Fibroblast of skin of scalp (primary cell): Measurements from ENCODE around the gene NLRX1. TPM values are rescaled to one million over a fixed set of nuclear protein-coding genes. Genes with fewer than 3 reads are reported as not detected.
"Not testable (repeated sequence)": the region's sequence is repeated elsewhere in the genome, so short reads cannot be mapped to it uniquely, and the experiment has no call there.

Experiments
- DNase-seq: peaks from one replicate; pipeline ENCODE4 v3.0.0-alpha.2; 2013
- polyA plus RNA-seq, 2 experiments: library from polyadenylated mRNA; unstranded; fragments of 120-200 nt; gene quantifications; one replicate each; pipeline ENCODE4 v1.2.1, GENCODE V29; 2013; ENCODE audit not compliant: insufficient read length in 2 of 2

The NLRX1 gene
- 14.0 TPM for polyA plus RNA-seq (2013, experiment 1 of 2; ENCODE audit: insufficient read length)
- polyA plus RNA-seq (2013, experiment 2 of 2; ENCODE audit: insufficient read length), result 13.6 TPM

- DNase-seq, result peak; percentile 90
These were observed at the start of gene NLRX1 for GRCh38 chr11:119168471-119169281. Gene NLRX1 (plus strand): TSS chr11:119168725. CDS start chr11:119171404, 2,679 bp downstream.

- no peak for DNase-seq
These were observed 49.6 kb upstream of the NLRX1 start for GRCh38 chr11:119118946-119119345.

DNA sequence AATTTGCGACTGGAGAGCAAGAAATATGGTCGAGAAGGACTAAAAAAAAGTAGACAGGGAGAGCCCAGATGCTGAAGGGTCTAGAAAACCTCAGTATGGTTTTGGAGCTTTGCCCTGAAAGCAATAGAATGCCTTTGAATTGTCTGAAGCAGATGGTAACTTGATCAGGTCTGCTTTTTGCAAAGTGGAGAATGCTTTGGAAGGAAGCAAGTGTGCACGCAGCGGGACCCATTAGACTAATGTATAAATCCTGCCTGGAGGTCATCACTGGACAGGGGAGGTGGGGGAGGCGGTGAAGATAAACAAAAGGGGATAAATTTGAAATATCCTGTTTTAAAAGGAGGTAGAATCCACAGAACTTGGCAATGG lies 47.9 kb upstream of the NLRX1 start:
- DNase-seq, result peak; percentile 40

GRCh38 chr11:119121008-119121810 lies 47.3 kb upstream of the NLRX1 start, which contains the start of gene HINFP:
Gene HINFP (plus strand): TSS chr11:119121580. CDS start chr11:119126945, 5,365 bp downstream.
- peak; percentile 99 for DNase-seq

DNA sequence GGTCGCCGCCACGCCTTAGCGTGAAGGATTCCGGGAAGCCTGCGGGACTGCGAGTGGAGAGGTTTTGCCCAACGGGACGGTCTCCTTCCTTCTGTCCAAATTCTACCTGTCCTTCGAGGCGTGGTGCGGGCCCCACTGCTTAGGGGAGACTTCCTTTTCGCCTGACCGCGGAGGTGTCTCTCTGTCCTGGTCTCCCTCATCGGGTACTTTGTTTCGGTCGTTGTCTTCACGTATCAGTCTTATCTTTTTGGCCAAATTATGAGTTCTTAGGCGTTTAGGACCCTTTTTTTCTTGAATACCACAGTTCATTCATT lies 46.8 kb upstream of the NLRX1 start:
- DNase-seq, result no peak

DNA sequence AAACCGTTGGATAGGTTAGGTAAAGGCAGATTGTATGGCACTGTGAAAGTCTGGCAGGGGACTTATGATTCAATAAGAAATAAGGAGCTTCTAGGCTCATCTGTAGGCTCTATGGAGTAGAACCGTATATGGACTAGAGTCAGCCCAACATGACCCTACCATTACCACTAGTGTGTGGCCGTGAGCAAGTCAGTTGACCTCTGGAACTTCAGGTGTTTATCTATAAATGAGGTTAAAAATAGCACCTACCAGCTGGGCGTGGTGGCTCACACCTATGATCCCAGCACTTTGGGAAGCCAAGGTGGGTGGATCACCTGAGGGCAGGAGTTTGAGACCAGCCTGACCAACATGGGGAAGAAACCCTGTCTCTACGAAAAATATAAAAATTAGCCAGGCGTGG lies 42.7 kb upstream of the NLRX1 start:
- DNase-seq, result no peak

DNA sequence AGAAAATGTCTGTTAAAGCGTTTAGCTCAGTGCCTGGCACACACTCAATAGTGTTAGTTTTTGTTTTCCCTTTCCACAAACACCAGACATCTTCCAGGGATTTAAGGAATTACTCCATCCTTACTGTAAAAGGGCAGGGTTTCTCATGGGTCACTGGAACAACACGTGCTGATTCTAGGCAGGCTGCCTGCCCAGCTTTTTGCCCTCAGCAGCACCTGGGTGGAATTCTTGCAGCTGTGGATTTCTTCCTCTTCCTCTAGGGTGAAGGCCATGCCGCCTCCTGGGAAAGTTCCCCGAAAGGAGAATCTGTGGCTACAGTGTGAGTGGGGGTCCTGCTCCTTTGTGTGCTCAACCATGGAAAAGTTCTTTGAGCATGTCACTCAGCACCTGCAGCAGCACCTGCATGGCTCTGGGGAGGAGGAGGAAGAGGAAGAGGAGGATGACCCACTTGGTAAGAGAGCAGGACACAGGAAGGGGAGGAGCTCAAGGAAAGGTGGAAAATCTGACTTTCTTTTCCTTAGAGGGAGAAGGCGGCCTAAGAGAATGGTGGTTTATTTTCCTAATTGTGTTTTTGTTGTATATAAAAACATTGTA lies 41.8 kb upstream of the NLRX1 start:
- no peak for DNase-seq

DNA sequence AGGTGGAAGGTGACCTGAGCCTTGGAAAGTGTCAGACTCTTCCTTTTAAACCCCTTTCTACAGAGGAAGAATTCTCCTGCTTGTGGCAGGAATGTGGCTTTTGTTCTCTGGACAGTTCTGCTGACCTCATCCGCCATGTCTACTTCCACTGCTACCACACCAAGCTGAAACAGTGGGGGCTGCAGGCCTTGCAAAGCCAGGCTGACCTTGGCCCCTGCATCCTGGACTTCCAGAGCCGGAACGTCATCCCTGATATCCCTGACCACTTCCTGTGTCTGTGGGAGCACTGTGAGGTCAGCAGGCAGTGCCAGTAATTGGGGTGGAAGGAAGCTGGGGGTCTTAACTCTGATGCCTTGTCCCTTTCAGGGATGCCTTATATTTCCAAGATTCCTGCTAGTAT lies 37.9 kb upstream of the NLRX1 start:
- no peak for DNase-seq

- no peak for DNase-seq
These were observed 34.0 kb upstream of the NLRX1 start for GRCh38 chr11:119134389-119134978.

DNA sequence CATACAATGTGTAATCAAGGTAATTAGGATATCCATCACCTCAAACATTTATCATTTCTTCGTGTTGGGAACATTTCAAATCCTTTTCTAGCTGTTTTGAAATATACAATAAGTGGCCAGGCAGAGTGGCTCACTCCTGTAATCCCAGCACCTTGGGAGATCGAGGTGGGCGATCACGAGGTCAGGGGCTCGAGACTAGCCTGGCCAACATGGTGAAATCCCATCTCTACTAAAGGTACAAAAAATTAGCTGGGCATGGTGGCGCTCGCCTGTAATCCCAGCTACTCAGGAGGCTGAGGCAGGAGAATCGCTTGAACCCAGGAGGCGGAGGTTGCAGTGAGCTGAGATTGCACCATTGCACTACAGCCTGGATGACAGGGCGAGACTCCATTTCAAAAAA lies 29.2 kb upstream of the NLRX1 start:
- not testable (repeated sequence) for DNase-seq

DNA sequence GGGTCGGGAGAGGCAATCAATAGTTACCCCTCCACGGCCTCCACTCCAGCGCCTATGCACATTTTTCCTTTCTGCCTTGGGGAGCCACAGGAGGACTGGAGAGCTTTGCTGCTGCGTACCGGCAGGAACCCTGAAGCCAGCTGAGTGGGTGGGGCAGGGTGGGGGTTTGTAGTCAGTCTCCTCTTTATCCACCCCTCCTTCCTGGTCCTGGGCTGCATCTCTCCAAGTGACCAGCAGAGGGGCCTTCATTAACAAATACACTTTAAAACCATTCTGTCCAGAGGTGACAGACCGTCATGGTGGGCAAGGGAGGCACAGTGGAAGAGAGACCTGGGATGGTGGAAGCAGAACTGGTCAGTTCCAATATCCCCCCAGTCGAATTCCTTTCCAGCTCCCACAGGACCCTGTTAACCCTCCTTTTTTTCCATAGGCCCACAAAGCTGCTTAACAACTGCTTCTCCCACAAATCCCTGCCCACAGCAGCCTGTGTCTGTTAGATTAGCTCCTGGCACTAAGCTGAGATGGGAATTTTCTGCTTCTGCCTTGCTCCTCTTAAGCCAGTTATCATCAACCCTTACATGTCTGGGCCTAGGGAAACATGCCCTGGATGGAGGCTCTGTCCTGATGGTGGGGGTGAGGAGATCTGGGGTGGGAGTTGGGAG lies 23.6 kb upstream of the NLRX1 start:
- DNase-seq, result peak; percentile 69

DNA sequence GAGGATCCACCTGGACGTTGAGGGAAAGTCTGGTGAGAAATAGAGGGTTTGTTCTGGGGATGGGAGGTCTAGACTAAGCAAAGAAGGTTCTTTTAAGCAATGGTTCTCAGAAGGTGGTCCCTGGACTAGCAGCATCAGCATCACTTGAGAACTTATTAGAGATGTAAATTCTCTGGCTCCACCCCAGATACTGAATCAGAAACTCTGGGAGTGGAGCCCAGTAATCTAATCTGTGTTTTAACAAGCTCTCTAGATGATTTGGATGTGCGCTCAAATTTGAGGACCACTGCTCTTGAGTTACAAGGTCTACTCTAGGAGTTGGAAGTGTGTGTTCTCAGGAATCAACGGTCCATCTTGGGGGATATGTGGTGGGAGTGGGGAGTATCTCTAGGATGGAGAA lies 23.0 kb upstream of the NLRX1 start:
- no peak for DNase-seq

DNA sequence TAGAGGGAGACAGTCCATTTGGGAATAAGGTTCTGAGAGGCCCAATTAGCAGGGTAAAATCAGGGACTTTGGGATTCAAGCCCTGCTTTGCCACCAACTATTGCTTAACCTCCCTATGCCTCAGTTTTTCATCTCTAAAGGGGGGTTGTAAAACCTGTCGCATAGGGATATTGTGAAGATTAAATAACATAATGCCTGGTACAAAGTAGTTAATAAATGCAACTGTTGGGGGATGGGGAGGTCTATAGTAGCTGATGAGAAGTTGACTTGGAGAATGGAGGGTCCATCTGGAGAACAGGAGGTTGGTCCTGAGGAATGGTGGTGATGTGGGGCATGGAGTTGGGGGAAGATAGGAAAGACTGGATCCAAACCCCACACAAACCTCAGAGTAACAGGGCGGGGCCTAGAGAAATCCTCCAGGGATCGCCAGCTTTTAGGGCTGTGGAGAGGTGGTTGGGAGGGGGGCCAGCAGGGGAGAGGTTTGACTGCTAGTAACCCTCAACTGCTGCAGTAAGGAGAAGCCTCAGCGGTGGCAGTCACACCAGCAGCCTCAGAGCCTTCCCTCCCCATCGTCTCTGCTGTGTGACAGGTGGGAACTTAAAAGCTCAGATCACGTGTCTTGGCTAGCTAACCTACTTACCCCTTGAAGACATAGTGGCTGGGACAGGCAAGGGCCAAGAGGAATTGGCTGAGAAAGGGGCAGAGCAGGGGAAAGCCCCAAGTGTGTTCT lies 20.8 kb upstream of the NLRX1 start:
- DNase-seq, result no peak

DNA sequence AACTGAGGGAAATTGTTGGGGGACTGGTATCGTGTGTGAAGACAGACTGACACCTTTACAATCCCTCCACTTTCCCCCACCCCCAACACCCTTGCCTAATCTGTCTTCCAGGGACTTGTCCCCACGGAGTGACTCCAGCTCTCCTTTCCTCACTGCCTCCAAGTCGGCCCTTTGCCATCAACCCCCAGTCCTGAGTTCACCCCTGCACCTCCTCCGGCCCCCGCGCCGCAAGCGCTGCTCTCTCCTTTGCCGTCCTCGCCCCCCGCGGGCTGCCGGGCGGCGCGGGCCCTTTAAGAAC lies 19.9 kb upstream of the NLRX1 start:
- DNase-seq, result no peak

DNA sequence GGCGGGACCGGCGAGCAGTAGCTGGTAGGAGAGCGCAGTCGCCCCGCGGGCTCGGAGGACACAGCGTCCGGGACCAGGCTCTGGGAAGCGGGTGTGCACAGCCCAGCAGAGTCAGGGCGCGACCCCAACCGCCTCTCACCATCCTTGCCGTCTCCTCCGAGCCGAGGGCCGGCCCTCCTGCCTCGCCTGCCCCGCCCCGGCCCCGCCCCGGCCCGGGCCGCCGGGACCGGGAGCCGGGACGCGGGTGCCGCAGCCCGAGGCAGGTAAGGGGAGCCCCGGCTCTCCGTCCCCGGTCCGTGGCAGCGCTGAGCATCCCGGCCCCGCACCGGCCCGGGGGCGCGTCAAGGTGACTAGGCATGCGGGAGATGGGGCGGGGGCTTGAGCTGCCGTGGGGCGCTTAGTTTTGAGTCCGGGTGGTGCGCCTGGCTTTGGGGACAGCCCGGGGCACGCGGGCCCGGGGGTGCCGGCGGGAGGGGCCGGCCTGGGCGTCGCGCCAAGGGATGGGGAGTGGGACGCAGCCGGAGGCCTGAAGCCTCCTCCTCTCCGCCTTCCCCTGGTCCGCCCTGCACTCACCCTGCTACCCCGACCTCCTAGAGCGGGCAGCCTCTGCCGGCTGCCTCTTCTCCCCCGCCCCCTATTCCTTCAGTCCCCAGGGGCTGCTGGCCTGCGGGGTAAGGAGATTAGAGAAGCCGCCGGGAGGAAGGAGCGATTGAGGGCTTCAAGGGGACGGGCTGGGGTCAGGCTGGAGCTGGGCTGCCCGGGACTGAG lies 19.3 kb upstream of the NLRX1 start, which contains the start of gene ABCG4:
TSS of gene ABCG4 (plus strand) at position 35 of the 768 bp plus-strand sequence. CDS start 914 bp downstream, outside the sequence.
- peak; percentile 18 for DNase-seq

- DNase-seq, result no peak
These were observed 18.7 kb upstream of the NLRX1 start for GRCh38 chr11:119149786-119150275.

- no peak for DNase-seq
These were observed 16.5 kb upstream of the NLRX1 start for GRCh38 chr11:119152043-119152442.

DNA sequence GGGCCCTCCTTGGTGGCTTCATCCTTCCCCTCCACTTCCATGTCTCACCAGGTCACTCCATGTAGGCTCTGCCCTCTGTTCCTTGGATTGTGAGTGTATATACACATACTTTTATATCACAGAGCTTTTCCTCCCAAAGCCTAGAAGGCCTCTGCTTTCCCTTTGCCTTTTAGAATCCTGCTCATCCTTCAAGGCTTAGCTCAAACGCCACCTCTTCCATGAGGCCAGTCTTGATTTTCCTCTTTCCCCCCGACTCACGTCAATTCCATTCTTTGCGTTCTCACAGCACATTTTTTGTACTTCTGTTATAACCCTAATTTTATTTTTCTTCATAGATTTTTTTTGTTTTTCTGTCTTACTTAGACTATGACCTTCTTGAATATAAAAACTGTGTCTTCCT lies 15.9 kb upstream of the NLRX1 start:
- DNase-seq, result no peak

DNA sequence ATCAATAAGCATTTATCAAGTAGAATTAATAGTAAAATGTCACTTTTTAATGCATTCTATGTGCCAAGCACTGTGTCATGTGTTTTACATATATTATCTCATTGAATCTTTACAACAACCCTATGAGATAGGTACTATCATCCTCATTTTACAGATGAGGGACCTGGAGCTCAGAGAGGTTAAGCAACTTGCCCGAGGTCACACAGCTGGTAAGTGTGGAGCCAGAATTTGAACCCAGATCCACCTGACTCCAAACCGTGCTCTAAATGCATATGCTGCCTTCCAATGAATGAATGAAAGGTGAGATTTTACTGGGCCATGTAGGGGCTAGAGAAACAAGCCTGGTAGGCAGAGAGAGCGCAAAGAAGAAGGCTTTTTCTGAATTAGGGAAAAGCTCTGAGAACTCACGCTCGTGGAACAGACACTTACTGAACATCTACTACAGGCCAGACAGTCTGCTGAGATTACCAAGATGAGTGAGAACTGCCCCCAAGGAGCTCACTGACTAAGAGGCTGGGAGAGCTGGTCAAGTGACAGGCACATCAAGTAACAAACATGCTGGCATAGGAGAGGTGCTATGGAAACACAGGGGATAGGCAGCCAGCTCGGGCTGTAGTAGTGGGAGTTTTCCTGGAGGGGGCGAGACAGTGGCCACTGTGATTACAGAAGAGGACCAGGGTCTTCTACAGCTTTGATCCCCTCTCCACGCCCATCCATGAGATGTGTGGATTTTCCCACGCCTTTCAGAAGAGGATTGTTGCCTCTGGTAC lies 15.3 kb upstream of the NLRX1 start:
- DNase-seq, result no peak

- DNase-seq, result no peak
These were observed 14.3 kb upstream of the NLRX1 start for GRCh38 chr11:119154178-119154577.
